Fibroblast of pulmonary artery (primary cell): Measurements from ENCODE around the gene SAP25.
A peak's percentile ranks its signal among the peaks of the same experiment; 100 is the strongest.
"Not testable (repeated sequence)": the region's sequence is repeated elsewhere in the genome, so short reads cannot be mapped to it uniquely, and the experiment has no call there.

ENCODE experiments used
- DNase-seq: peaks from one replicate; pipeline ENCODE4 v3.0.0-alpha.2; 2010; ENCODE audit warnings: low read depth
- H3K4me3 ChIP-seq: replicated peaks from 2 replicates; pipeline ENCODE4 v1.5.1; 2011; ENCODE audit warnings: low read depth, mild to moderate bottlenecking, control low read depth, low read length, moderate library complexity
- TF ChIP-seq, protein P1 (sequence below): IDR thresholded peaks from 2 replicates; pipeline ENCODE4 v1.5.1; 2011; ENCODE audit warnings: mild to moderate bottlenecking, control low read depth, low read length, inconsistent platforms; ENCODE audit errors: missing control alignments

Gene SAP25

DNA sequence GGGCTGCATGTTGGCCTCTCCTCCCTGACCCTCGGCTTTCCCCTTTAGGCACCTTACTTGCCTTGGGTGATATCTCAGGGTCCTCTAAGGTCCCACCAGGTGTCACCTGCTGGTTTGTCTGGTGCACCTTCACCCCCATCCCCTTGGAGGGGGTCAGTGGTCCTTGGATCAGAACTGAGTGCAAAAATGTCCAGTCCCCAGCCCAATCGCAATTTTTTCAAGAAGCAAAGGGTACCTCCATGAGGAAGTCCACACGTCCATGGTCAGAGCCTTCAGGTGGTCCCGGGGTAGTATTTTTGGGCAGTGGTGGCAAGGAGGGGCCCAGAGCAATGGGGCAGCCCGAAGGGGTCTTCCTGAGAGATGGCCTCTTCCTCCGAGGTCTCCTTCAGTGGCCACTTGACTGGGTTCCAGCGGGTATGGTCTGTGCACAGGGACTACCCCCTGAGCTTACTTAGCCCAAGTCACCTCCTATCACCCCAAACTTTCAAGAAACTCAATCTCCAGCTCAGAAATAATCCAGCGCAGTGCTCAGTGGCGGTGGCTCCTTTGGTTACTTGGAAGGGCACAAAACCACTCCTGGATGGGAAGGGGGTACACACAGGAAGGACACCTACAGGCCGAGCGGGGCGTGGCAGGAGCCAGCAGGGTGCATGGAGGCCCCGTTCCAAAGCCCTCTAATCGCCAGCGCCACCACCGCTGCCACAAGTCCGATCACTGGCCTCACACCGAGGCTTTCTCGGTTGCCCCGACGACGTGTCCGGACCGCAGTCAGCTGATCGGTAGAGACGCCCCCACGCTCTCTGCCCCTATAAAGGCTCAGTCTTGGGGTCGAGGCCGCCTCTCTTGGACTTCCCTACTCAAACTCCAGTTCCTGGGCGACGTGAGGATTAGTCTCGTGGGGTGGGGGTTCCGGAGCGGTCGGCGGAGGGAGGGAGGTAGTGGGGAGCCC is 4.5 kb downstream of the SAP25 start:
- peak overlapping the region; percentile 24 for H3K4me3 ChIP-seq
- TF ChIP-seq, protein P1, sequence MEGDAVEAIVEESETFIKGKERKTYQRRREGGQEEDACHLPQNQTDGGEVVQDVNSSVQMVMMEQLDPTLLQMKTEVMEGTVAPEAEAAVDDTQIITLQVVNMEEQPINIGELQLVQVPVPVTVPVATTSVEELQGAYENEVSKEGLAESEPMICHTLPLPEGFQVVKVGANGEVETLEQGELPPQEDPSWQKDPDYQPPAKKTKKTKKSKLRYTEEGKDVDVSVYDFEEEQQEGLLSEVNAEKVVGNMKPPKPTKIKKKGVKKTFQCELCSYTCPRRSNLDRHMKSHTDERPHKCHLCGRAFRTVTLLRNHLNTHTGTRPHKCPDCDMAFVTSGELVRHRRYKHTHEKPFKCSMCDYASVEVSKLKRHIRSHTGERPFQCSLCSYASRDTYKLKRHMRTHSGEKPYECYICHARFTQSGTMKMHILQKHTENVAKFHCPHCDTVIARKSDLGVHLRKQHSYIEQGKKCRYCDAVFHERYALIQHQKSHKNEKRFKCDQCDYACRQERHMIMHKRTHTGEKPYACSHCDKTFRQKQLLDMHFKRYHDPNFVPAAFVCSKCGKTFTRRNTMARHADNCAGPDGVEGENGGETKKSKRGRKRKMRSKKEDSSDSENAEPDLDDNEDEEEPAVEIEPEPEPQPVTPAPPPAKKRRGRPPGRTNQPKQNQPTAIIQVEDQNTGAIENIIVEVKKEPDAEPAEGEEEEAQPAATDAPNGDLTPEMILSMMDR, result peak; percentile 34
- peak; percentile 53 for DNase-seq

DNA sequence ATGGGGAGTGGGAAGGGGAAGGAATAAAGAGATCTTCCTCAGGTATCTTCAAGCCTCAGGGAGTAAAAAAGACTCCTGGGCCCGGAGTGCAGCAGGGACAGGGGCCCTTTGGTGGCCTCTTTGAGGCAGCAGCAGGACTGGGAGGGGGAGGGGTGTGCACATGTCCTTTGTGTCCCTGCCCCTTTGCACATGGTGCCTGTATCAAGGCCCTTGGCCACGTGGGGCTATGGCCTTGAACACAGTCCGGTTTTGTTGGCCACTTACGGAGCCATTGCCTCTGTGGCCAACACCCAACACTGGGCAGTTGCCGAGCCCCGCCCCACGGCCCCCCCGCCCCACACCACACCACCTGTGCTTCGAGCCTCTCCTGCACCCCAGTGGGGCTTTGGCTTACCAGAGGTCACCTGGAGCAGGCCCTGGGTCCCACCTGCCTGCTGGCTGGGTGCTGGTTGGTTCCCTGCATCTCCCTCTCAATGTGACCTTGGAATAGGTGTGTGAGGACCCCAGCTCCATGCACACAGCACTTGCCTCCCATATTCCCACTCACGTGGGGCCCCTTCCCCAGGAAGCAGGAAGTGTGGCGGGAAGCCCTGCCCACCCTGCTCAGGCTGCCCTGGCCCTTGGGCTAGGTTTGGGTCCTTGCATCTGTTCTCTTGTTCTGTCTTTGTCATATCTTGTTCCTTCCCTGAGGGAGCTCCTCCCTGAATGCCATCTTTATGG is 5.4 kb downstream of the SAP25 start:
- TF ChIP-seq, protein P1, result no peak
- H3K4me3 ChIP-seq, result no peak overlapping the region
- DNase-seq, result no peak

- TF ChIP-seq, protein P1, result no peak
- DNase-seq, result no peak
- no peak overlapping the region for H3K4me3 ChIP-seq
Observed at GRCh38 chr7:100567751-100568175, 5.9 kb downstream of the SAP25 start.

- H3K4me3 ChIP-seq, result no peak overlapping the region
- TF ChIP-seq, protein P1, result no peak
- no peak for DNase-seq
Observed at GRCh38 chr7:100567031-100567730, 6.5 kb downstream of the SAP25 start.

DNA sequence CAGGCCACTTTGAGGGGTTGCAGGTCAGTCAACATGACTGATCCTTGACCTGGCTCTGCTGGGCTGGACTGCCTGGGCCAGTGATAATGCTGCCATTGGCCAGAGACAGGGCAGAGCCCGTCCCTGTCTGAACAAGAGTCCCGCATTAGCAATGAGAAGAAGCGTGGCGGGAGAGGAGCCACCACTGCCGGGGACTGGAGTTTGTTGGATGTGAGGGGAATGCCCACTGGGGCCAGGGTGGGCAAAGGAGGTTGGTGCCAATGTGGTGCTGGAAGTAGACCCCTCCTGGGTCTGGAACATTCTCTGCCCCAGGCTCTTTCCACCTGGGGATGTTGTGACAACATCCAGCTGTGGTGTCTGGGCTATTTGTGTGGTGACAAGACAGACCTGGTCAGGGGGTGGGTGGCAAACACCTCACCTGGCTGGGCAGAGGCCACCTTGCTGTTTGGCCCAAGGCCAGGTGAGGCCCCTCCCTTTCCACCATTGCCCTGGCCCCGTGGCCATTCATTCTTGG is 7.6 kb downstream of the SAP25 start:
- H3K4me3 ChIP-seq, result no peak overlapping the region
- DNase-seq, result no peak
- TF ChIP-seq, protein P1, result no peak

GRCh38 chr7:100565133-100565571 is 8.5 kb downstream of the SAP25 start:
- no peak overlapping the region for H3K4me3 ChIP-seq
- DNase-seq, result no peak
- TF ChIP-seq, protein P1, result no peak

- not testable (repeated sequence) for H3K4me3 ChIP-seq, DNase-seq
Observed at GRCh38 chr7:100564405-100564804, 9.3 kb downstream of the SAP25 start.
